Hepatocyte (in vitro differentiated cells): Measurements from ENCODE around the gene MTX1. TPM values are rescaled to one million over a fixed set of nuclear protein-coding genes. Genes with fewer than 3 reads are reported as not detected.

Experiments used
- DNase-seq: peaks from one replicate; pipeline ENCODE4 v3.0.0-alpha.2; 2016; ENCODE audit warnings: low spot score
- H2AFZ ChIP-seq: fragments of 200-600 bp; sonication (generic); 2 replicates; pipeline ENCODE4 v1.6.0; 2016; ENCODE audit warnings: antibody characterized with exemption, mild to moderate bottlenecking
- H3K27ac ChIP-seq: fragments of 200-600 bp; sonication (generic); 2 replicates; pipeline ENCODE4 v1.5.1; 2016; ENCODE audit warnings: mild to moderate bottlenecking
- H3K27me3 ChIP-seq: fragments of 200-600 bp; sonication (generic); 2 replicates; pipeline ENCODE4 v1.6.1; 2016
- H3K36me3 ChIP-seq: fragments of 200-600 bp; sonication (generic); replicated peaks from 2 replicates; pipeline ENCODE4 v1.5.1; 2016; ENCODE audit warnings: low read depth; ENCODE audit not compliant: insufficient read depth
- H3K4me1 ChIP-seq: fragments of 200-600 bp; sonication (generic); 2 replicates; pipeline ENCODE4 v1.5.1; 2016; ENCODE audit warnings: mild to moderate bottlenecking, moderate library complexity; ENCODE audit not compliant: insufficient read depth
- H3K4me2 ChIP-seq: fragments of 200-600 bp; sonication (generic); 2 replicates; pipeline ENCODE4 v1.6.0; 2016
- H3K4me3 ChIP-seq: fragments of 200-600 bp; sonication (generic); 2 replicates; pipeline ENCODE4 v1.5.1; 2016; ENCODE audit warnings: mild to moderate bottlenecking
- H3K79me2 ChIP-seq: fragments of 200-600 bp; sonication (generic); 2 replicates; pipeline ENCODE4 v1.6.0; 2017; ENCODE audit warnings: mild to moderate bottlenecking
- H3K9me2 ChIP-seq: fragments of 200-600 bp; sonication (generic); replicated peaks from 2 replicates; pipeline ENCODE4 v1.6.0; 2017; ENCODE audit warnings: mild to moderate bottlenecking; ENCODE audit not compliant: insufficient read depth
- H3K9me3 ChIP-seq: fragments of 200-600 bp; sonication (generic); 2 replicates; pipeline ENCODE4 v1.5.1; 2016; ENCODE audit warnings: low read depth, mild to moderate bottlenecking
- H4K20me1 ChIP-seq: fragments of 200-600 bp; sonication (generic); 2 replicates; pipeline ENCODE4 v1.6.0; 2016; ENCODE audit warnings: mild to moderate bottlenecking; ENCODE audit not compliant: insufficient read depth, poor library complexity, severe bottlenecking
- CTCF ChIP-seq: fragments of 200-600 bp; sonication (generic); IDR thresholded peaks from 2 replicates; pipeline ENCODE4 v1.5.1; 2016; ENCODE audit warnings: antibody characterized with exemption, mild to moderate bottlenecking; ENCODE audit not compliant: poor library complexity
- EZH2 ChIP-seq: fragments of 200-600 bp; sonication (generic); IDR thresholded peaks from 2 replicates; pipeline ENCODE4 v1.6.1; 2016; ENCODE audit warnings: antibody characterized with exemption, mild to moderate bottlenecking, borderline replicate concordance
- EZH2phosphoT487 ChIP-seq: fragments of 200-600 bp; sonication (generic); IDR thresholded peaks from one replicate; pipeline ENCODE4 v1.6.1; 2018; ENCODE audit warnings: antibody characterized with exemption, mild to moderate bottlenecking, low read depth, moderate library complexity; ENCODE audit not compliant: unreplicated experiment, severe bottlenecking
- WGBS: methylation state at CpG from one replicate; pipeline ENCODE4 v1.1.6; 2016; ENCODE audit warnings: low lambda C conversion rate; ENCODE audit errors: missing lambda C conversion rate; 5-methylcytosine and 5-hydroxymethylcytosine counted together
- polyA plus RNA-seq: library from polyadenylated mRNA; unstranded; fragments of >200 nt; fragmentation: Nextera tagmentation; extraction: Ambion mirVana; gene quantifications from 2 replicates; pipeline ENCODE4 v1.2.1, GENCODE V29; 2016
- total RNA-seq: library from RNA; depleted of rRNA; stranded (reverse); fragments of >200 nt; gene quantifications from 2 replicates; pipeline ENCODE4 v1.2.3, GENCODE V29; 2014

MTX1 gene
- total and polyA plus RNA-seq, 2 experiments from 2014 or later, result 42.1 to 78.2 TPM

DNA sequence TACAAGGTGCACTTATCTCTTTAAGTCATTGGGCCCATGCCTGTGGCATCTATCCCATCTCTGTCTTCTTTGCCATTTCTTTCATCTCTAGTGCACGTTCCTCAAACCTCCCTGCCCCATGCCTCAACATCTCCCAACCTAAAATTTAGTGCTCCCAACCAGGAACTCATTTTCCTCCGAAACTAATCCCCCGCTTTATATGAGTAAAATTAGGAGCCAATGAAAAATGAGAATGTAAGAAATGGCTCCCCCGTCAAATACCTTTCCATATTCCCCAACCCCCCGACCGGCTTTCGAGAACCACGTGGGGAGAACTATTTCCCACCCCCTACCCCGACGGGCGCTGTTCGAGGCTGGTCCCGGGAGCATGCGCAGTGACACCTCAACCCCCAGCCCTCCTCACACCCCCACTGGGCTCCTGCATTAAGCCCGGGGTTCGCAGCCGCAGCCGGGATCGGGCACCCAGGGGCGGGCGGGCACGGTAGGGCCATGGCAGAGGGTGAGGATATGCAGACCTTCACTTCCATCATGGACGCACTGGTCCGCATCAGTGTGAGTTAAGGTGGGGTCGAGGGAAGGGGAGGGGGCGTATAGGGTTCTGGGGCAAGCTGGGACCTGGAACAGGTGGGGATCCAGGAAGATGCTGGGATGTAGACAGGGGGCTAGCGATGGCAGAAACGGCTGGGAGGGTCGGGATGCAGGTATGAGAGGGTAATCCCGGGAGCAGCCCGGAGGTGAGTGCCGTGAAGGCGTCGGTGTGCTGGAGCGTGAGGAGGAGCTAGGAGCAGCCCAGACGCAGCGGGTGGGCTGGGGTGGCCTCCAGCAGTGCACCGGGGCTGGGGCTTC, 34.8 kb upstream of the MTX1 start, which contains the start of gene TRIM46:
TSS of gene TRIM46 (plus strand) at position 372 of the 846 bp plus-strand sequence. CDS start at position 490, 118 bp downstream.
- no peaks in the 10 kb centered on the region for H4K20me1 ChIP-seq
- peak within 1 kb of the TSS; percentile 97 for H3K27ac ChIP-seq
- H3K27me3 ChIP-seq, result peaks cover 5% of the 10 kb centered on the region
- peak within 1 kb of the TSS; percentile 79 for H3K4me3 ChIP-seq
- 1% methylated on average over 33 of the region's 38 CpGs for WGBS
- peak within 1 kb of the TSS; percentile 83 for H2AFZ ChIP-seq
- H3K79me2 ChIP-seq, result peaks cover 22% of the 10 kb centered on the region
- peak; percentile 63 for TF ChIP-seq EZH2
- TF ChIP-seq EZH2phosphoT487, result no peak
- DNase-seq, result peak; percentile 48
- H3K4me1 ChIP-seq, result peaks cover 13% of the 10 kb centered on the region
- H3K4me2 ChIP-seq, result peak within 1 kb of the TSS; percentile 92
- H3K9me3 ChIP-seq, result no peaks in the 10 kb centered on the region
- no peaks in the 10 kb centered on the region for H3K36me3 ChIP-seq
- H3K9me2 ChIP-seq, result no peaks in the 10 kb centered on the region

DNA sequence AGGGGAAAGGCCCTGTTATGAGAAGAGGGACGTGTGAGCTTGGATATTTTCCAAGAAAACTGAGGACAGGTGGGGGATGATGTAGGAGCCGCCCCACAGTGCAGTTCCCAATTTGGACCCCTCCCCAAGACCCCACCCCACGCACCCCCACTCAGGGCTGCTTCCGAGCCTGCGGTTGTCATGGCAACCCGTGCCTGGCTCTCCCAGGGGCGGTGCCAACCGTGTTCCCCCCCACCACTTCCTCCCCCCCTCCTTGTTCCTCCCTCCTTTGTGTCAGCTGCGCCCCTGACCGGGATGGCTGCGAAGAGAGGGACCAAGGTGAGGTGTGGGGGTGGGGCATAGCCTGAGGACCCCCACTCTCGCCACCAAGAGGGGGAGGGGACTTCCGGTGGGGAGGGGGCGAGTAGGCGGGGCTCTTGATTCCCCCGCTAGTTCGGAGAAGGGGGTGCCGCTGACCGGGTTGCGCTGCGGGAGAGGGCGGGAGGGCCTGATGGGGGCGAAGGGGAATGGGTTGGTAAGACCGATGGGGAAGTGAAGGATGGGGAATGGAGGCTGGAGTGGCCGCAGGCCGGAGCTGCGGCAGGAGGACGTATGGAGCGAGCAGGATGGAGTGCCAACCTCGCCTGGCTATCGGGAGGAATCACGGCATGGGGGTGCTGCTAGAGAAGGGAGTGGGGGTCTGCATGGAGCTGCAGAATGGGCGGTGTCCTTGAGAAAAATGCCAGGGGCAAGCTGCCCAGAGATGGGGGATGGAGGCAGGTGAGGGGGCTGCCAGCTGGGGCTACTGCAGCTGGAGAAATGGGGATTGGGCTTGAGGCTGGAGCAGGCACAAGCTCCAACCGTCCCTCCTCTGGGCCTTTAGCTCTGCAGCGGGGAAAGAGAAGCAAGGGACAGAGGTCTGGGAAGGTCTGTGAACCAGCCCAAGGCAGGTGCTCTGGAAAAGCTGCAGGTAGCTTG, 33.9 kb upstream of the MTX1 start:
- DNase-seq, result peak; percentile 48
- no peak for TF ChIP-seq EZH2phosphoT487
- no peak for TF ChIP-seq CTCF
- no peak for TF ChIP-seq EZH2
- H4K20me1 ChIP-seq, result no peaks in the 10 kb centered on the region
- H3K36me3 ChIP-seq, result no peaks in the 10 kb centered on the region
- H3K27me3 ChIP-seq, result peaks cover 5% of the 10 kb centered on the region
- H3K4me2 ChIP-seq, result peak overlapping the region; percentile 82
- H3K79me2 ChIP-seq, result peaks cover 22% of the 10 kb centered on the region
- H3K4me1 ChIP-seq, result peaks cover 13% of the 10 kb centered on the region
- H3K4me3 ChIP-seq, result peak overlapping the region; percentile 45
- peak overlapping the region; percentile 40 for H3K27ac ChIP-seq
- H3K9me2 ChIP-seq, result no peaks in the 10 kb centered on the region
- 13% methylated on average over 12 of the region's 35 CpGs for WGBS
- peak overlapping the region; percentile 2 for H2AFZ ChIP-seq
- H3K9me3 ChIP-seq, result no peaks in the 10 kb centered on the region

- 92% methylated on average over 12 of the region's 12 CpGs for WGBS
- DNase-seq, result no peak
Measured at GRCh38 chr1:155175281-155175926, 33.1 kb upstream of the MTX1 start.

More at GRCh38 chr1:155175281-155175926, 33.1 kb upstream of the MTX1 start:
- TF ChIP-seq EZH2 (no peak), EZH2phosphoT487 (no peak), CTCF (no peak)
- H3K4me3 ChIP-seq, result no peak overlapping the region
- H3K9me3 ChIP-seq, result no peaks in the 10 kb centered on the region
- H3K36me3 ChIP-seq, result no peaks in the 10 kb centered on the region
- H2AFZ ChIP-seq, result no peak overlapping the region
- no peaks in the 10 kb centered on the region for H3K9me2 ChIP-seq
- peak overlapping the region; percentile 82 for H3K4me2 ChIP-seq
- peak overlapping the region; percentile 40 for H3K27ac ChIP-seq
- peaks cover 13% of the 10 kb centered on the region for H3K4me1 ChIP-seq
- H3K79me2 ChIP-seq, result peaks cover 22% of the 10 kb centered on the region
- H4K20me1 ChIP-seq, result no peaks in the 10 kb centered on the region
- peaks cover 5% of the 10 kb centered on the region for H3K27me3 ChIP-seq
